T-helper 17 cell (primary cell): ENCODE results near the gene TEX53. TPM values are rescaled to one million over a fixed set of nuclear protein-coding genes. Genes with fewer than 3 reads are reported as not detected.

ENCODE experiments used
- ATAC-seq: fragments of 150-1000 bp; cut with Tn5 transposase; 2 replicates; pipeline ENCODE4 v1.10.0; 2021; ENCODE audit warnings: mild to moderate bottlenecking, moderate library complexity
- DNase-seq, 3 donors: peaks; one replicate each; pipeline versions ENCODE4 v3.0.0 to v3.0.0-alpha.2; 2020 to 2021
- H3K9me3 ChIP-seq: one replicate; pipeline ENCODE4 v1.7.0; 2013; ENCODE audit warnings: low read length, mild to moderate bottlenecking; ENCODE audit not compliant: control insufficient read depth, poor library complexity, severe bottlenecking
- H3K27ac Mint-ChIP-seq: one replicate; pipeline ENCODE4 v1.8.0; 2022; ENCODE audit warnings: mild to moderate bottlenecking, moderate library complexity, mixed read lengths
- H3K27me3 Mint-ChIP-seq: one replicate; pipeline ENCODE4 v1.8.0; 2022; ENCODE audit warnings: mixed read lengths
- H3K36me3 Mint-ChIP-seq: one replicate; pipeline ENCODE4 v1.8.0; 2022; ENCODE audit warnings: low read depth, mixed read lengths
- H3K4me1 Mint-ChIP-seq: one replicate; pipeline ENCODE4 v1.8.0; 2022; ENCODE audit warnings: mild to moderate bottlenecking, mixed read lengths
- H3K4me3 Mint-ChIP-seq: one replicate; pipeline ENCODE4 v1.8.0; 2022; ENCODE audit warnings: mild to moderate bottlenecking, moderate library complexity, mixed read lengths
- total RNA-seq, 4 donors: library from RNA in 2 of 4; stranded (reverse) in 2 of 4; gene quantifications; one replicate each; pipeline ENCODE4 v1.2.3 and lab custom pipeline; 2022 to 2026

TEX53 gene
- total RNA-seq, 2 donors from 2014 or later = not detected

- ATAC-seq = no peak
Measured at GRCh38 chr9:114674076-114674797, 16.6 kb upstream of the TEX53 start.

GRCh38 chr9:114671605-114672004 is 14.0 kb upstream of the TEX53 start:
- DNase-seq = no peak
- no peak overlapping the region for H3K27ac Mint-ChIP-seq
- H3K4me3 Mint-ChIP-seq = no peak overlapping the region
- peaks cover 27% of the 10 kb centered on the region for H3K27me3 Mint-ChIP-seq
- H3K9me3 ChIP-seq = no peaks in the 10 kb centered on the region
- ATAC-seq = no peak
- H3K4me1 Mint-ChIP-seq = no peaks in the 10 kb centered on the region
- peaks cover 5% of the 10 kb centered on the region for H3K36me3 Mint-ChIP-seq

More at GRCh38 chr9:114674076-114674797, 16.6 kb upstream of the TEX53 start:
- Mint-ChIP-seq H3K4me1 (no peaks in the 10 kb centered on the region), H3K36me3 (peaks cover 5% of the 10 kb centered on the region), H3K4me3 (no peak overlapping the region), H3K27ac (peak overlapping the region; percentile 65), H3K27me3 (peaks cover 46% of the 10 kb centered on the region)
- no peak for DNase-seq
- no peaks in the 10 kb centered on the region for H3K9me3 ChIP-seq

GRCh38 chr9:114669961-114670360 is 12.4 kb upstream of the TEX53 start:
- ATAC-seq (no peak), DNase-seq (no peak)
- H3K4me1 Mint-ChIP-seq = no peaks in the 10 kb centered on the region
- H3K27ac Mint-ChIP-seq = no peak overlapping the region
- H3K27me3 Mint-ChIP-seq = peaks cover 12% of the 10 kb centered on the region
- no peak overlapping the region for H3K4me3 Mint-ChIP-seq
- H3K36me3 Mint-ChIP-seq = peaks cover 5% of the 10 kb centered on the region
- H3K9me3 ChIP-seq = no peaks in the 10 kb centered on the region

GRCh38 chr9:114668146-114668545 is 10.5 kb upstream of the TEX53 start:
- H3K27ac Mint-ChIP-seq = no peak overlapping the region
- no peaks in the 10 kb centered on the region for H3K9me3 ChIP-seq
- no peaks in the 10 kb centered on the region for H3K4me1 Mint-ChIP-seq
- peaks cover 23% of the 10 kb centered on the region for H3K27me3 Mint-ChIP-seq
- ATAC-seq = no peak
- H3K36me3 Mint-ChIP-seq = no peaks in the 10 kb centered on the region
- no peak overlapping the region for H3K4me3 Mint-ChIP-seq
- DNase-seq = no peak

GRCh38 chr9:114666851-114667250 is 9.2 kb upstream of the TEX53 start:
- ATAC-seq (peak; percentile 21), DNase-seq (no peak)
- no peaks in the 10 kb centered on the region for H3K9me3 ChIP-seq
- Mint-ChIP-seq H3K4me1 (peaks cover 2% of the 10 kb centered on the region), H3K4me3 (no peak overlapping the region), H3K36me3 (no peaks in the 10 kb centered on the region), H3K27ac (no peak overlapping the region), H3K27me3 (peaks cover 23% of the 10 kb centered on the region)

- no peak for DNase-seq
- Mint-ChIP-seq H3K27me3 (peaks cover 20% of the 10 kb centered on the region), H3K36me3 (no peaks in the 10 kb centered on the region), H3K27ac (no peak overlapping the region), H3K4me1 (peaks cover 2% of the 10 kb centered on the region), H3K4me3 (no peak overlapping the region)
- no peak for ATAC-seq
- H3K9me3 ChIP-seq = no peaks in the 10 kb centered on the region
Measured at GRCh38 chr9:114666401-114666800, 8.8 kb upstream of the TEX53 start.

GRCh38 chr9:114664181-114664580 is 6.6 kb upstream of the TEX53 start:
- peaks cover 8% of the 10 kb centered on the region for H3K4me1 Mint-ChIP-seq
- peaks cover 20% of the 10 kb centered on the region for H3K27me3 Mint-ChIP-seq
- no peaks in the 10 kb centered on the region for H3K36me3 Mint-ChIP-seq
- no peak for ATAC-seq
- H3K27ac Mint-ChIP-seq = no peak overlapping the region
- no peak for DNase-seq
- H3K9me3 ChIP-seq = no peaks in the 10 kb centered on the region
- no peak overlapping the region for H3K4me3 Mint-ChIP-seq

- Mint-ChIP-seq H3K36me3 (no peaks in the 10 kb centered on the region), H3K4me3 (no peak overlapping the region), H3K27me3 (peaks cover 20% of the 10 kb centered on the region), H3K4me1 (peaks cover 9% of the 10 kb centered on the region), H3K27ac (no peak overlapping the region)
- no peaks in the 10 kb centered on the region for H3K9me3 ChIP-seq
- ATAC-seq (peak; percentile 88), DNase-seq (peak; percentile 32 to 53 (median 35))
Measured at GRCh38 chr9:114662081-114662989, 4.7 kb upstream of the TEX53 start.

- Mint-ChIP-seq H3K4me1 (peaks cover 22% of the 10 kb centered on the region), H3K36me3 (no peaks in the 10 kb centered on the region), H3K27me3 (no peaks in the 10 kb centered on the region), H3K4me3 (no peak overlapping the region), H3K27ac (no peak overlapping the region)
- no peaks in the 10 kb centered on the region for H3K9me3 ChIP-seq
- ATAC-seq (no peak), DNase-seq (no peak)
Measured at GRCh38 chr9:114656301-114656700, 1.3 kb downstream of the TEX53 start.

GRCh38 chr9:114655689-114656088 is 1.9 kb downstream of the TEX53 start:
- ATAC-seq (no peak), DNase-seq (no peak)
- no peak overlapping the region for H3K27ac Mint-ChIP-seq
- peaks cover 22% of the 10 kb centered on the region for H3K4me1 Mint-ChIP-seq
- H3K9me3 ChIP-seq = no peaks in the 10 kb centered on the region
- no peak overlapping the region for H3K4me3 Mint-ChIP-seq
- no peaks in the 10 kb centered on the region for H3K36me3 Mint-ChIP-seq
- no peaks in the 10 kb centered on the region for H3K27me3 Mint-ChIP-seq

GRCh38 chr9:114653556-114654159 is 3.9 kb downstream of the TEX53 start:
- Mint-ChIP-seq H3K36me3 (no peaks in the 10 kb centered on the region), H3K4me3 (no peak overlapping the region), H3K27me3 (no peaks in the 10 kb centered on the region), H3K4me1 (peaks cover 16% of the 10 kb centered on the region), H3K27ac (peak overlapping the region; percentile 34)
- no peaks in the 10 kb centered on the region for H3K9me3 ChIP-seq
- ATAC-seq (peak; percentile 97), DNase-seq (peak; percentile 53 to 77 (median 64))

- DNase-seq = no peak
- H3K27me3 Mint-ChIP-seq = no peaks in the 10 kb centered on the region
- no peaks in the 10 kb centered on the region for H3K9me3 ChIP-seq
- H3K4me3 Mint-ChIP-seq = no peak overlapping the region
- H3K36me3 Mint-ChIP-seq = no peaks in the 10 kb centered on the region
- H3K4me1 Mint-ChIP-seq = peaks cover 16% of the 10 kb centered on the region
- peak overlapping the region; percentile 34 for H3K27ac Mint-ChIP-seq
- no peak for ATAC-seq
Measured at GRCh38 chr9:114652776-114653555, 4.6 kb downstream of the TEX53 start.
